A549 (cell line): Measurements from ENCODE around the gene HDAC3. TPM values are rescaled to one million over a fixed set of nuclear protein-coding genes. Genes with fewer than 3 reads are reported as not detected.

ENCODE experiments used
- ATAC-seq, 2 experiments: fragments of 200-7000 bp in 1 of 2; fragments of >200 bp in 1 of 2; cut with Nextera tagmentation in 1 of 2; cut with Tn5 transposase in 1 of 2; 3 replicates each; pipeline versions ENCODE4 v1.8.0 to v1.9.1; 2018 to 2020; ENCODE audit warnings: mild to moderate bottlenecking in 1 of 2, moderate library complexity in 1 of 2
- CTCF ChIA-PET: fragments of 300-600 bp; sonication (Branson Sonifier 250); formaldehyde crosslinking; extraction: SDS; loops from one replicate; lab custom pipeline; 2021; ENCODE audit warnings: antibody characterized with exemption, inconsistent platforms; lab: Yijun Ruan, JAX
- POLR2A ChIA-PET: fragments of 350-600 bp; formaldehyde crosslinking; extraction: SDS; loops from one replicate; lab custom pipeline; 2021; ENCODE audit warnings: antibody characterized with exemption, inconsistent platforms; lab: Yijun Ruan, JAX
- DNase-seq, 2 experiments: peaks; one replicate each; pipeline versions ENCODE4 v3.0.0 to v3.0.0-alpha.2; 2011 to 2016; ENCODE audit warnings: low read depth in 1 of 2, low spot score in 1 of 2
- FAIRE-seq: peaks from 2 replicates; lab custom pipeline; 2011; peaks lifted over from hg19 to GRCh38; lab: Jason Lieb, UNC
- H3K27ac ChIP-seq, 2 experiments: fragments of >200 bp; sonication (Bioruptor Twin); formaldehyde crosslinking; 3 replicates each; pipeline ENCODE4 v1.5.1; 2016 to 2017
- H3K4me1 ChIP-seq: fragments of >200 bp; sonication (Bioruptor Twin); formaldehyde crosslinking; 3 replicates; pipeline ENCODE4 v1.6.1; 2016
- H3K4me2 ChIP-seq: fragments of >200 bp; sonication (Bioruptor Twin); formaldehyde crosslinking; 3 replicates; pipeline ENCODE4 v1.6.1; 2016
- H3K4me3 ChIP-seq: fragments of >200 bp; sonication (Bioruptor Twin); formaldehyde crosslinking; 3 replicates; pipeline ENCODE4 v1.5.1; 2016
- H3K9me3 ChIP-seq: fragments of >200 bp; sonication (Bioruptor Twin); formaldehyde crosslinking; 3 replicates; pipeline ENCODE4 v1.6.1; 2016
- CBX2 ChIP-seq: fragments of 200-600 bp; sonication (generic); IDR thresholded peaks from 2 replicates; pipeline ENCODE4 v1.6.1; 2016; ENCODE audit warnings: low read depth, mild to moderate bottlenecking, borderline replicate concordance
- HEYL ChIP-seq: fragments of 250-450 bp; sonication (Bioruptor Pico); IDR thresholded peaks from 2 replicates; pipeline ENCODE4 v1.8.0; 2021; ENCODE audit warnings: mild to moderate bottlenecking, moderate library complexity
- JUN ChIP-seq, 2 experiments: fragments of >200 bp; sonication (Bioruptor Twin); formaldehyde crosslinking; IDR thresholded peaks; 2 replicates in 1 of 2; 3 replicates in 1 of 2; pipeline ENCODE4 v1.6.1; 2016 to 2017
- PHF8 ChIP-seq: fragments of 200-600 bp; sonication (generic); IDR thresholded peaks from 2 replicates; pipeline ENCODE4 v1.6.1; 2016; ENCODE audit warnings: low read depth, mild to moderate bottlenecking, antibody characterized with exemption, moderate library complexity, borderline replicate concordance
- POLR2A ChIP-seq: IDR thresholded peaks from 2 replicates; pipeline ENCODE4 v1.6.1; 2012; ENCODE audit warnings: mild to moderate bottlenecking, low read length
- POLR2AphosphoS2 ChIP-seq: conservative IDR thresholded peaks from 2 replicates; pipeline ENCODE4 v1.6.1; 2012; ENCODE audit warnings: low read length, improper control_type of control experiment, inconsistent platforms
- SREBF2 ChIP-seq: fragments of 450-650 bp; IDR thresholded peaks from 2 replicates; pipeline ENCODE4 v1.6.1; 2014; ENCODE audit warnings: mild to moderate bottlenecking, moderate library complexity
- TFCP2L1 ChIP-seq: fragments of 250-450 bp; sonication (Bioruptor Pico); IDR thresholded peaks from 2 replicates; pipeline ENCODE4 v1.5.0; 2021; ENCODE audit warnings: mild to moderate bottlenecking
- ZFP36 ChIP-seq: fragments of 450-650 bp; IDR thresholded peaks from 2 replicates; pipeline ENCODE4 v1.6.1; 2014; ENCODE audit warnings: borderline replicate concordance; ENCODE audit not compliant: partially characterized antibody
- WGBS: methylation state at CpG from one replicate; pipeline ENCODE4 v1.1.6; 2017; ENCODE audit errors: missing lambda C conversion rate; 5-methylcytosine and 5-hydroxymethylcytosine counted together
- polyA plus RNA-seq, 4 experiments: library from polyadenylated mRNA; depleted of rRNA in 3 of 4; stranded (reverse); fragments of >200 nt; fragmentation: RNase III in 1 of 4; extraction: RNeasy Plus Mini Kit Qiagen cat#74134 plus additional on column Dnase treatment in 1 of 4; gene quantifications; 2 replicates in 3 of 4; 3 replicates in 1 of 4; pipeline ENCODE4 v1.2.3, GENCODE V29; 2011 to 2017
- small RNA-seq, 6 experiments: library from RNA; depleted of rRNA; stranded (forward); fragments of <200 nt; gene quantifications; one replicate each; pipeline ENCODE3, GENCODE V24; 2012
- TF ChIP-seq, protein P1 (sequence below): fragments of 250-450 bp; sonication (Bioruptor Pico); IDR thresholded peaks from 2 replicates; pipeline ENCODE4 v1.5.0; 2020; ENCODE audit warnings: low read depth, mild to moderate bottlenecking, moderate library complexity
- TF ChIP-seq, protein P2 (sequence below): fragments of 150-350 bp; IDR thresholded peaks from 2 replicates; pipeline ENCODE4 v1.6.1; 2014; ENCODE audit warnings: low read depth, mild to moderate bottlenecking, low read length
- TF ChIP-seq, protein P3 (sequence below): fragments of >200 bp; sonication (Bioruptor Twin); formaldehyde crosslinking; IDR thresholded peaks from 3 replicates; pipeline ENCODE4 v1.6.1; 2016

HDAC3 gene
- polyA plus RNA-seq, 2 of the 4 experiments (the other 2 are of a cell fraction): 51.1 to 67.3 TPM

DNA sequence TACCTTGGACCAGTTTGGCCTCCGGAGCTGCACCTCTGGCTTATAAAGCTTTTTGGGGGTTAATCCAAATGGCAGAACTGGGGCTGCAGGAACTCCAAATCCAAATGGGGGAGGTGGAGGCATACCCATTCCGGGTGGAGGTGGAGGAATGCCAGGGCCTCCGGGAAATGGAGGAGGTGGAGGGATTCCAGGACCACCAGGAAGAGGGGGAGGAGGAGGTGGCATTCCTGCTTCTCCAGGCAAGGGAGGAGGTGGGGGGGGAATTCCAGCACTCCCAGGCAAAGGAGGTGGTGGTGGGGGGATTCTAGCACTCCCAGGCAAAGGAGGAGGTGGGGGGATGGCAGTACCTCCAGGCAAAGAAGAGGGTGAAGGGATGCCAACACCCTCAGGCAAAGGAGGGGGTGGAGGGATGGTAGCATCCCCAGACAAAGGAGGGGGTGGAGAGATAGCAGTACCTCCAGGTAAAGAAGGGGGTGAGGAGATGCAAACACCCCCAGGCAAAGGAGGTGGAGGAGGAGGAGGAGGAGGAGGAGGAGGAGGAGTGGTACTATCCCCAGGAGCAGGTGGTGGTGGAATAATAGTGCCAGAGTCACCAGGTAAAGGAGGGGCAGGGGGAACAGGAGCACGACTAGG lies 63.0 kb downstream of the HDAC3 start:
- TF ChIP-seq TFCP2L1 (CRISPR knock-in tag) (no peak), POLR2A (no peak), ZFP36 (no peak), HEYL (CRISPR knock-in tag) (no peak), SREBF2 (no peak), CBX2 (no peak), POLR2AphosphoS2 (no peak), PHF8 (no peak), JUN (IDR thresholded peaks at IDR 0.05) (no peak)
- TF ChIP-seq, protein P1, sequence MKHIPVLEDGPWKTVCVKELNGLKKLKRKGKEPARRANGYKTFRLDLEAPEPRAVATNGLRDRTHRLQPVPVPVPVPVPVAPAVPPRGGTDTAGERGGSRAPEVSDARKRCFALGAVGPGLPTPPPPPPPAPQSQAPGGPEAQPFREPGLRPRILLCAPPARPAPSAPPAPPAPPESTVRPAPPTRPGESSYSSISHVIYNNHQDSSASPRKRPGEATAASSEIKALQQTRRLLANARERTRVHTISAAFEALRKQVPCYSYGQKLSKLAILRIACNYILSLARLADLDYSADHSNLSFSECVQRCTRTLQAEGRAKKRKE (CRISPR knock-in tag): no peak
- TF ChIP-seq, protein P2, sequence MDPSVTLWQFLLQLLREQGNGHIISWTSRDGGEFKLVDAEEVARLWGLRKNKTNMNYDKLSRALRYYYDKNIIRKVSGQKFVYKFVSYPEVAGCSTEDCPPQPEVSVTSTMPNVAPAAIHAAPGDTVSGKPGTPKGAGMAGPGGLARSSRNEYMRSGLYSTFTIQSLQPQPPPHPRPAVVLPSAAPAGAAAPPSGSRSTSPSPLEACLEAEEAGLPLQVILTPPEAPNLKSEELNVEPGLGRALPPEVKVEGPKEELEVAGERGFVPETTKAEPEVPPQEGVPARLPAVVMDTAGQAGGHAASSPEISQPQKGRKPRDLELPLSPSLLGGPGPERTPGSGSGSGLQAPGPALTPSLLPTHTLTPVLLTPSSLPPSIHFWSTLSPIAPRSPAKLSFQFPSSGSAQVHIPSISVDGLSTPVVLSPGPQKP: no peak
- TF ChIP-seq, protein P3, sequence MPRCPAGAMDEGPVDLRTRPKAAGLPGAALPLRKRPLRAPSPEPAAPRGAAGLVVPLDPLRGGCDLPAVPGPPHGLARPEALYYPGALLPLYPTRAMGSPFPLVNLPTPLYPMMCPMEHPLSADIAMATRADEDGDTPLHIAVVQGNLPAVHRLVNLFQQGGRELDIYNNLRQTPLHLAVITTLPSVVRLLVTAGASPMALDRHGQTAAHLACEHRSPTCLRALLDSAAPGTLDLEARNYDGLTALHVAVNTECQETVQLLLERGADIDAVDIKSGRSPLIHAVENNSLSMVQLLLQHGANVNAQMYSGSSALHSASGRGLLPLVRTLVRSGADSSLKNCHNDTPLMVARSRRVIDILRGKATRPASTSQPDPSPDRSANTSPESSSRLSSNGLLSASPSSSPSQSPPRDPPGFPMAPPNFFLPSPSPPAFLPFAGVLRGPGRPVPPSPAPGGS: no peak
- 83% methylated on average over 4 of the region's 4 CpGs for WGBS
- POLR2A ChIA-PET: no interaction called here
- no peak for FAIRE-seq
- CTCF ChIA-PET: interaction anchor here (0.6 to 5.6 kb wide), 4 partner anchors 10 to 1805 kb away, joined by 3 to 25 read pairs (median 4); no protein-coding TSS in a partner anchor
- DNase-seq: no peak
- no peak overlapping the region for H3K4me2 ChIP-seq
- H3K4me1 ChIP-seq: no peaks in the 10 kb centered on the region
- H3K4me3 ChIP-seq: no peak overlapping the region
- H3K27ac ChIP-seq: no peak overlapping the region
- no peaks in the 10 kb centered on the region for H3K9me3 ChIP-seq
- no peak for ATAC-seq

Small RNA genes lying within 50 kb of the gene (small RNA-seq; reads per million reads assigned to genes)
- 0 reads per million in 6 experiments for gene RPS27AP10

Other genes starting within 250 kb of the HDAC3 start
- 1.4 and 1.5 TPM in 2 replicates for gene PCDHGB4, start 249.2 kb downstream of the HDAC3 start, polyA plus RNA-seq (2011; rRNA removed)
- 0.90 to 1.6 TPM (median 1.1 TPM) in 3 replicates for gene PCDHGB4, start 249.2 kb downstream of the HDAC3 start, polyA plus RNA-seq (2017; fragmentation: RNase III; extraction: RNeasy Plus Mini Kit Qiagen cat#74134 plus additional on column Dnase treatment)
- 0.08 and 0.11 TPM in 2 replicates for gene PCDHGA8, start 244.2 kb downstream of the HDAC3 start, polyA plus RNA-seq (2011; rRNA removed)
- 0.03 to 0.04 TPM (median 0.04 TPM) in 3 replicates for gene PCDHGA8, start 244.2 kb downstream of the HDAC3 start, polyA plus RNA-seq (2017; fragmentation: RNase III; extraction: RNeasy Plus Mini Kit Qiagen cat#74134 plus additional on column Dnase treatment)
- gene PCDHGB5, start 238.9 kb downstream of the HDAC3 start, polyA plus RNA-seq (2011; rRNA removed): 2.6 and 3.2 TPM in 2 replicates
- gene PCDHGB5, start 238.9 kb downstream of the HDAC3 start, polyA plus RNA-seq (2017; fragmentation: RNase III; extraction: RNeasy Plus Mini Kit Qiagen cat#74134 plus additional on column Dnase treatment): 1.9 to 2.8 TPM (median 2.5 TPM) in 3 replicates
- gene PCDHGA9, start 234.1 kb downstream of the HDAC3 start, polyA plus RNA-seq (2011; rRNA removed): 0.22 and 0.40 TPM in 2 replicates
- 0.01 to 0.09 TPM (median 0.03 TPM) in 3 replicates for gene PCDHGA9, start 234.1 kb downstream of the HDAC3 start, polyA plus RNA-seq (2017; fragmentation: RNase III; extraction: RNeasy Plus Mini Kit Qiagen cat#74134 plus additional on column Dnase treatment)
- gene PCDHGB6, start 228.8 kb downstream of the HDAC3 start, polyA plus RNA-seq (2011; rRNA removed): 0.21 and 0.30 TPM in 2 replicates
- gene PCDHGB6, start 228.8 kb downstream of the HDAC3 start, polyA plus RNA-seq (2017; fragmentation: RNase III; extraction: RNeasy Plus Mini Kit Qiagen cat#74134 plus additional on column Dnase treatment): 0.08 to 0.09 TPM (median 0.09 TPM) in 3 replicates
- 0.04 and 0.08 TPM in 2 replicates for gene PCDHGA10, start 223.9 kb downstream of the HDAC3 start, polyA plus RNA-seq (2011; rRNA removed)
- gene PCDHGA10, start 223.9 kb downstream of the HDAC3 start, polyA plus RNA-seq (2017; fragmentation: RNase III; extraction: RNeasy Plus Mini Kit Qiagen cat#74134 plus additional on column Dnase treatment): 0.01 TPM in 1 of 3 replicates, not detected in the others
- 0.14 and 0.16 TPM in 2 replicates for gene PCDHGB7, start 219.2 kb downstream of the HDAC3 start, polyA plus RNA-seq (2011; rRNA removed)
- gene PCDHGB7, start 219.2 kb downstream of the HDAC3 start, polyA plus RNA-seq (2017; fragmentation: RNase III; extraction: RNeasy Plus Mini Kit Qiagen cat#74134 plus additional on column Dnase treatment): 0.03 to 0.06 TPM (median 0.05 TPM) in 3 replicates
- gene PCDHGA11, start 215.8 kb downstream of the HDAC3 start, polyA plus RNA-seq (2011; rRNA removed): 0.05 and 0.10 TPM in 2 replicates
- gene PCDHGA11, start 215.8 kb downstream of the HDAC3 start, polyA plus RNA-seq (2017; fragmentation: RNase III; extraction: RNeasy Plus Mini Kit Qiagen cat#74134 plus additional on column Dnase treatment): 0.01 TPM in 1 of 3 replicates, not detected in the others
- 0.05 and 0.07 TPM in 2 replicates for gene PCDHGA12, start 206.3 kb downstream of the HDAC3 start, polyA plus RNA-seq (2011; rRNA removed)
- gene PCDHGA12, start 206.3 kb downstream of the HDAC3 start, polyA plus RNA-seq (2017; fragmentation: RNase III; extraction: RNeasy Plus Mini Kit Qiagen cat#74134 plus additional on column Dnase treatment): 0.03 TPM in 1 of 3 replicates, not detected in the others
- 1.6 and 1.9 TPM in 2 replicates for gene PCDHGC3, start 160.9 kb downstream of the HDAC3 start, polyA plus RNA-seq (2011; rRNA removed)
- gene PCDHGC3, start 160.9 kb downstream of the HDAC3 start, polyA plus RNA-seq (2017; fragmentation: RNase III; extraction: RNeasy Plus Mini Kit Qiagen cat#74134 plus additional on column Dnase treatment): 4.9 to 5.3 TPM (median 5.2 TPM) in 3 replicates
- gene PCDHGC4, start 151.8 kb downstream of the HDAC3 start, polyA plus RNA-seq (2011; rRNA removed): 0.06 and 0.07 TPM in 2 replicates
- 0.03 TPM in 1 of 3 replicates, not detected in the others for gene PCDHGC4, start 151.8 kb downstream of the HDAC3 start, polyA plus RNA-seq (2017; fragmentation: RNase III; extraction: RNeasy Plus Mini Kit Qiagen cat#74134 plus additional on column Dnase treatment)
- 0.08 TPM in 1 of 2 replicates, not detected in the other for gene PCDHGC5, start 147.8 kb downstream of the HDAC3 start, polyA plus RNA-seq (2011; rRNA removed)
- 0.03 TPM in 1 of 3 replicates, not detected in the others for gene PCDHGC5, start 147.8 kb downstream of the HDAC3 start, polyA plus RNA-seq (2017; fragmentation: RNase III; extraction: RNeasy Plus Mini Kit Qiagen cat#74134 plus additional on column Dnase treatment)
- gene DIAPH1, start 17.8 kb downstream of the HDAC3 start, polyA plus RNA-seq (2011; rRNA removed): 53.4 and 82.2 TPM in 2 replicates
- 57.4 to 59.8 TPM (median 59.4 TPM) in 3 replicates for gene DIAPH1, start 17.8 kb downstream of the HDAC3 start, polyA plus RNA-seq (2017; fragmentation: RNase III; extraction: RNeasy Plus Mini Kit Qiagen cat#74134 plus additional on column Dnase treatment)
- gene RELL2, start 148 bp upstream of the HDAC3 start, polyA plus RNA-seq (2011; rRNA removed): 2.8 and 3.6 TPM in 2 replicates
- gene RELL2, start 148 bp upstream of the HDAC3 start, polyA plus RNA-seq (2017; fragmentation: RNase III; extraction: RNeasy Plus Mini Kit Qiagen cat#74134 plus additional on column Dnase treatment): 5.0 to 6.5 TPM (median 6.5 TPM) in 3 replicates
- 11.0 and 12.2 TPM in 2 replicates for gene FCHSD1, start 14.6 kb upstream of the HDAC3 start, polyA plus RNA-seq (2011; rRNA removed)
- gene FCHSD1, start 14.6 kb upstream of the HDAC3 start, polyA plus RNA-seq (2017; fragmentation: RNase III; extraction: RNeasy Plus Mini Kit Qiagen cat#74134 plus additional on column Dnase treatment): 10.1 to 14.5 TPM (median 14.0 TPM) in 3 replicates
- gene ARAP3, start 45.4 kb upstream of the HDAC3 start, polyA plus RNA-seq (2011; rRNA removed): 3.0 and 4.5 TPM in 2 replicates
- 5.1 to 6.9 TPM (median 6.6 TPM) in 3 replicates for gene ARAP3, start 45.4 kb upstream of the HDAC3 start, polyA plus RNA-seq (2017; fragmentation: RNase III; extraction: RNeasy Plus Mini Kit Qiagen cat#74134 plus additional on column Dnase treatment)
- gene PCDH1, start 241.6 kb upstream of the HDAC3 start, polyA plus RNA-seq (2011; rRNA removed): 2.9 and 3.9 TPM in 2 replicates
- 0.41 to 0.57 TPM (median 0.41 TPM) in 3 replicates for gene PCDH1, start 241.6 kb upstream of the HDAC3 start, polyA plus RNA-seq (2017; fragmentation: RNase III; extraction: RNeasy Plus Mini Kit Qiagen cat#74134 plus additional on column Dnase treatment)